RWPE1 (cell line): Measurements from ENCODE around the gene GHDC.

ENCODE experiments used
- CTCF ChIA-PET: fragments of 350-600 bp; sonication (Branson Sonifier 250); formaldehyde crosslinking; extraction: SDS; loops from one replicate; lab custom pipeline; 2021; lab: Yijun Ruan, JAX
- POLR2A ChIA-PET: fragments of 400-600 bp; formaldehyde crosslinking; extraction: SDS; loops from one replicate; lab custom pipeline; 2020; ENCODE audit warnings: antibody characterized with exemption; ENCODE audit not compliant: low non-redundant PET; lab: Yijun Ruan, JAX
- DNase-seq: peaks from one replicate; pipeline ENCODE4 v3.0.0; 2012; ENCODE audit warnings: low spot score
- H3K27ac ChIP-seq: fragments of 450-650 bp; 2 replicates; pipeline ENCODE4 v1.5.1; 2017
- TF ChIP-seq, protein P1 (sequence below): fragments of 450-650 bp; conservative IDR thresholded peaks from 2 replicates; pipeline ENCODE4 v1.5.1; 2017; ENCODE audit warnings: low read depth, mild to moderate bottlenecking

Gene GHDC

DNA sequence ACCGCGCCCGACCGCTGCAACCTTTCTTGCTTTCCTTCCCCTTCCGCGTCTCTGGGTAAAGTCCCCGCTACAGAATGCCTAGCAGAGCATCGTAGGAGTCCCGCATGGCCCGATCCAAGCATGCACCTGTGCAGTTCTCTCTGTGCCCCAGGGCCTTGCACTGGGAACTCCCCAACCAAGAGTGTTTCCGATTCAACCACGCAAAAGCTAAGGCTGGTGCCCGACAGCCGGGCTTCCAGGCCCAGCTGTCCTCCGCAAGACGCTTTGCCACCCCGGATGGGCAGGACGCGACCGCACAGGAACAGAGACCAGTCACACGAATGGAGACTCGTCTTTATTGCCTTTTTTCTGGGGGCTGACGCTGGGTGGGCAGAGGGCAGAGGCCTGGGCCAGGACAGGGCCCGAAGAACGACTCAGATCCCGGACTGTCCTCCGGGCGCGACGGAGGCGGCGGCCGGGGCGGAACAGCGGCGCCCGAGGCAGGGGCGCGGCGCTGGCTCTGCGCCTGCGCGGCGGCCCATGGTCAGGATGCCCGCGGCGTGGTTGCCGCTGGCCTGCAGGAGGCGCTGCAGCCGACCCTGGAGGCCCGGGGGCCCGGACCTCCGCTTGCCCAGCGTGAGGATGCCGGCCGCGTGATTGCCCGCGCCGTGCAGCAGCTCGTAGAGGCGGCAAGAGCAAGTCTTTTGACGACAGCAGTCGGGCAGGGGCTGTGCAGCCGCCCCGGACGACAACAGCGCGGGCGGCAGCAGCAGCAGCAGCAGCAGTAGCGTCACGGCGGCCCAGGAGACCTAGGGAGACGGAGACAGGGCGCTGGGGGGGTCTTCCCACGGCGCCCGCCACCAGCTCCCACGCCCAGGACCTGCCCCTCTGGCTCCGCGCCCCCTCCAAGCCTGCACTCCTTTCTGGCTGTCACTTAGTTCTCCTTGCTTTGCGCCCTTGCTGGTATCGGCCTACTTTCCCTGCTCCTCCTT, 10.3 kb downstream of the GHDC start:
- DNase-seq = no peak
- TF ChIP-seq, protein P1, sequence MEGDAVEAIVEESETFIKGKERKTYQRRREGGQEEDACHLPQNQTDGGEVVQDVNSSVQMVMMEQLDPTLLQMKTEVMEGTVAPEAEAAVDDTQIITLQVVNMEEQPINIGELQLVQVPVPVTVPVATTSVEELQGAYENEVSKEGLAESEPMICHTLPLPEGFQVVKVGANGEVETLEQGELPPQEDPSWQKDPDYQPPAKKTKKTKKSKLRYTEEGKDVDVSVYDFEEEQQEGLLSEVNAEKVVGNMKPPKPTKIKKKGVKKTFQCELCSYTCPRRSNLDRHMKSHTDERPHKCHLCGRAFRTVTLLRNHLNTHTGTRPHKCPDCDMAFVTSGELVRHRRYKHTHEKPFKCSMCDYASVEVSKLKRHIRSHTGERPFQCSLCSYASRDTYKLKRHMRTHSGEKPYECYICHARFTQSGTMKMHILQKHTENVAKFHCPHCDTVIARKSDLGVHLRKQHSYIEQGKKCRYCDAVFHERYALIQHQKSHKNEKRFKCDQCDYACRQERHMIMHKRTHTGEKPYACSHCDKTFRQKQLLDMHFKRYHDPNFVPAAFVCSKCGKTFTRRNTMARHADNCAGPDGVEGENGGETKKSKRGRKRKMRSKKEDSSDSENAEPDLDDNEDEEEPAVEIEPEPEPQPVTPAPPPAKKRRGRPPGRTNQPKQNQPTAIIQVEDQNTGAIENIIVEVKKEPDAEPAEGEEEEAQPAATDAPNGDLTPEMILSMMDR = peak; percentile 74
- ChIA-PET CTCF (interaction anchor here (0.6 kb wide), 2 partner anchors 61 to 83 kb away, joined by 3 to 4 read pairs; partner anchors contain the start of gene HSPB9), POLR2A (no interaction called here)
- H3K27ac ChIP-seq = no peak overlapping the region

DNA sequence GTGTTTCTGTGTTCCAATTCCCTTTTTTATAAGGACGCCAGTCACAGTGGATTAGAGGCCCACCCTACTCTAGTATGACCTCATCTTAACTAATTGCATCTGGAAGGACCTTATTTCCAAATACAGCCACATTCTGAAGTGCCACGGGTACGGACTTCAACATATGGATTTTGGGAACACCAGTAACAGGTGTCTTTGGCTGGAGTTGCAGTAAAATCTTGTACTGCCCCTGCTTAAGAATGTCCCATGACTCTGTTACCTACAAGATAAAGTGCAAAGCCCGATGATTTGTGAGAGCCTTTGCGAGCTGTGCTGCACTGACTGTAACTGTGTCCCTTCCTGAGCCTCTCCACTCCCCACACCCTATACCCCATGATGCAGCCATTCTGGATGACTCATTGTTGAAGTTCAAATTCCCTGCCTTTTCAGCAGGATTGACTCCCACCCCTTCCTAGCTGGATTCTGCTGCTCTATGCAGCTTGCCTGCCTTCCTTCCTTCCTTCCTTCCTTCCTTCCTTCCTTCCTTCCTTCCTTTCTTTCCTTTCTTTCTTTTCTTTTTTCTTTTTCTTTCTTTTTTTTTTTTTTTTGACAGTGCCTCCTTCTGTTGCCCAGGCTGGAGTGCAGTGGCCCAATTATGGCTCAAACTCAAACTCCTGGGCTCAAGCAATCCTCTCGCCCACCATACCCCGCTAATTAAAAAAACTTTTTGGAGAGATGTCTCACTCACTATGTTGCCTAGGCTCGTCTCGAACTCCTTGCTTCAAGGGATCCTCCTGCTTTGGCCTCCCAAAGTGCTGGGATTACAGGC, 11.2 kb downstream of the GHDC start:
- ChIA-PET CTCF (interaction anchor here (0.6 kb wide), 1 partner anchor 84 kb away, joined by 3 read pairs; no protein-coding TSS in a partner anchor), POLR2A (no interaction called here)
- TF ChIP-seq, protein P1 = no peak
- no peak overlapping the region for H3K27ac ChIP-seq
- no peak for DNase-seq

DNA sequence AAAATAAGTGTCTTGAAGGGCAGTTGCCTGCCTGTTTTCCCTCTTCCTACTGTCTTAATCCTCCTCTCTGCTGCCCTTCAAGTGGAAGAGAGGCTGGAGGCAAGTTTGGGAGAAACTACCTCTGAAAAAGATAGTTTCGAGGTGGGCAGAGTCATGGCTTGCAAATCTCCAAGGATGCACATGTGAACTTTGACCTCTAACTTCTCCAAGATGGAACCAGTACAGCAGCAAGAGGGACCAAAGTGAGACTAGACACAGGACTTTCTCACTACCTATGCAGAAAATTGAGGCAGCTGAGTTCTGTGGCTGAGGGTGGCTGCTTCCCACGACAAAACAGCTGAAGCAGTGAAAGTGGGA, 12.5 kb downstream of the GHDC start:
- POLR2A ChIA-PET = no interaction called here
- H3K27ac ChIP-seq = no peak overlapping the region
- DNase-seq = no peak
- TF ChIP-seq, protein P1 = no peak
- CTCF ChIA-PET = interaction anchor here (0.6 to 0.7 kb wide), 3 partner anchors 14 to 587 kb away, joined by 3 to 4 read pairs (median 4); no protein-coding TSS in a partner anchor

DNA sequence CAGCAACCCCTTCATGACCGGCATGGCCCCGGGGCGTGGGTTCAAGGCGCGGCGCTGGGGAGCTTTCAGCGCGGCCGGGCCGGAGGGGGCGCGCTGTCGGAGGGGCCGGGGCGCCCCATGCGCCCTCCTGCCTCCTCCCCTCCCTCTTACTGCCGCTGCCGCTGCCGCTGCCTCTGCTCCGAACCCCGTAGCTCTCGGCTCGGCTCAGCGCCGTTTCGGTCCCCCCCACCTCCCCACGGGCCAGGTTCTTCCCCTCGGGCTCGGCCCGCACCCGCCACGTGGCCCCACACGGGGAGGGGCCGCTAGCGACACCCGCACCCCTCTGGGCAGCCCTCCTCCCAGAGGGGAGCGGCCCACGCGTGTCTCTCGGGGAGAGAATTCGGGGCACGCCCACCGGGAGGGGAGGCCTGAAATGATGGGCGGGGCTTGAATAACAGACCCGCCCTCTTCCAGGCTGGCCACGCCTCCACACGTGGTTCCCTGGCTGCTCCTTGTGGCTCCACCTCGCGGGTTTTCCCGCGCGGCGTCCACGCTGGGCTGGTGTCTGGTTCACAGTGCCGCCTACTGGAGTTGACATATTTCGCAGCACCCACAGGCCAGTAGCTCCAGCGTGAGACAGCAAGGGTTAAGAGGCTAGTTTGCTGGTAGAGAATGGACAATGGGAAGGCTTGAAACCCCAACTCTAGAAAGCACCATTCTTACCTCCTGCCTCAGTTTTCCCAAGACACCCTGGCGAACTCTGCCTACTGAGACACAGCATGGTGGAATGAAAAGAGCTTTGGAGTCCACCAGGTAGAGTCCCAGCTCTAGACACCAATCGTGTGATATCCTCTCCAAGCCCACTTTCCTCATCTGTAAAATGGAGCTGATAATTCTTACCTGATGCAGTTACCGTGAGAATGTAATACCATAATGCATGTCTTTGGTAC, 13.1 kb downstream of the GHDC start, which contains the start of gene KCNH4:
Gene KCNH4, minus strand, starts transcription at position 221 of the 929 bp plus-strand sequence. Its CDS starts 197 bp downstream, at position 24.
- DNase-seq = peak; percentile 53
- H3K27ac ChIP-seq = no peak within 1 kb of the TSS
- CTCF ChIA-PET = interaction anchor here (0.6 to 1.1 kb wide), 6 partner anchors 13 to 587 kb away, joined by 3 to 4 read pairs (median 3); no protein-coding TSS in a partner anchor
- TF ChIP-seq, protein P1 = peak; percentile 22; the same call in 1 of the 2 replicates
- POLR2A ChIA-PET = no interaction called here

DNA sequence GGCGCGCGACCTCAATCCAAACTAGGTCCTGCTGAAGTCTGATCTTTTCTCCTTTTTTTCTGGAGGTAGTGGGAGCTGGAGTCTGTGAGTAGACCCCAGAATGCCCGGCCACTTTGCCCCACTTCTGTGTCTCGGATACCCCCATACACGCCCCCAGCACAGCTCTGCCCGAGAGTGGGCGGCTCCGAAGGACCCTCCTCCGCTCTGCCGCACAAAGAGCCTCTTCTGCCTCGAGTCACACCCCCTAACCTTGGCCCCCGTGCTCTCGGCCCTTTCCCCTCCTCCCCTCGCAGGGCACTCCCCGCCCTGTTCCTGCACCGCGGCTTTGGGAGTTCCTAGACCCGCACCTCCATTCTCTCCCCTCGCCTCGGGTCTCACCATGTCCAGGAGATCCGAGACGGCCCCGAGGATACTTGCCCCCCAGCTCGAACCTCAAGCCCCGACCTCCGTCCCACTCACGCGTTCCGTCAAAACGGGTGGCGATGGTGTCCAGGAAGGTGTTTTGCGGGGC, 13.8 kb downstream of the GHDC start:
- DNase-seq = no peak
- CTCF ChIA-PET = interaction anchor here (0.6 to 1.1 kb wide), 3 partner anchors 20 to 279 kb away, joined by 3 read pairs; no protein-coding TSS in a partner anchor
- POLR2A ChIA-PET = no interaction called here
- H3K27ac ChIP-seq = no peak overlapping the region
- TF ChIP-seq, protein P1 = no peak
